Suppressor macrophage (primary cell): ENCODE measurements around the gene POTEH.
"Not testable (repeated sequence)": the region's sequence is repeated elsewhere in the genome, so short reads cannot be mapped to it uniquely, and the experiment has no call there.

ENCODE experiments used
- DNase-seq, 4 experiments: peaks; one replicate each; pipeline ENCODE4 v3.0.0-alpha.2; 2020 to 2022

POTEH gene

GRCh38 chr22:15738157-15738908, 48.5 kb downstream of the POTEH start:
- DNase-seq: not testable (repeated sequence)

GRCh38 chr22:15738909-15739391, 49.1 kb downstream of the POTEH start:
- DNase-seq: not testable (repeated sequence)

GRCh38 chr22:15747636-15748323, 58.0 kb downstream of the POTEH start:
- DNase-seq: not testable (repeated sequence)

- DNase-seq: not testable (repeated sequence)
Measured at GRCh38 chr22:15749181-15749970, 59.5 kb downstream of the POTEH start.

GRCh38 chr22:15759443-15760097, 69.7 kb downstream of the POTEH start:
- not testable (repeated sequence) for DNase-seq

GRCh38 chr22:15760388-15761150, 70.7 kb downstream of the POTEH start:
- not testable (repeated sequence) for DNase-seq

- not testable (repeated sequence) for DNase-seq
Measured at GRCh38 chr22:15761151-15761777, 71.4 kb downstream of the POTEH start.

GRCh38 chr22:15763559-15763958, 73.7 kb downstream of the POTEH start:
- DNase-seq: not testable (repeated sequence)
